HCT116 (cell line): ENCODE measurements around the gene ZCWPW1. TPM values are rescaled to one million over a fixed set of nuclear protein-coding genes. Genes with fewer than 3 reads are reported as not detected.

Experiments
- ATAC-seq: fragments of 200-7000 bp; cut with Tn5 transposase; 2 replicates; pipeline ENCODE4 v1.9.1; 2020; ENCODE audit warnings: mild to moderate bottlenecking, moderate library complexity
- BruUV-seq: library from RNA; stranded (reverse); fragments of 400-500 nt; replicated peaks from 2 replicates; lab custom pipeline; 2021; lab: Mats Ljungman, UMichigan
- CTCF ChIA-PET: fragments of 300-600 bp; sonication (Branson Sonifier 250); formaldehyde crosslinking; loops from one replicate; lab custom pipeline; 2021; ENCODE audit warnings: antibody characterized with exemption; lab: Charles Lee
- POLR2A ChIA-PET: fragments of 300-600, 350-600 bp; sonication (Branson Sonifier 250); formaldehyde crosslinking; loops from one replicate; lab custom pipeline; 2021; ENCODE audit warnings: antibody characterized with exemption; lab: Charles Lee
- RAD21 ChIA-PET, 2 experiments: fragments of 300-600 bp; sonication (Branson Sonifier 250); formaldehyde crosslinking; loops; one replicate each; lab custom pipeline; 2023; ENCODE audit warnings: low total read pairs in 2 of 2; ENCODE audit not compliant: uncharacterized antibody in 2 of 2, unreplicated experiment in 2 of 2, low non-redundant PET in 1 of 2; lab: Charles Lee
- DNase-seq: peaks from one replicate; pipeline ENCODE4 v3.0.0-alpha.2; 2010; ENCODE audit warnings: low read depth, low spot score
- H2AFZ ChIP-seq: fragments of 200-600 bp; shearing (Covaris generic), sonication (generic); 2 replicates; pipeline ENCODE4 v1.6.1; 2017; ENCODE audit warnings: low read depth, mixed run types, mixed read lengths, antibody characterized with exemption, low read length; ENCODE audit not compliant: poor library complexity, severe bottlenecking
- H3K27ac ChIP-seq: 2 replicates; pipeline ENCODE4 v1.5.1; 2012; ENCODE audit warnings: low read depth, low read length
- H3K27me3 ChIP-seq: fragments of 200-600 bp; sonication (generic); 2 replicates; pipeline ENCODE4 v1.6.1; 2016; ENCODE audit warnings: mixed run types, low read length, mixed read lengths; ENCODE audit not compliant: insufficient read depth
- H3K36me3 ChIP-seq, 2 experiments: fragments of 200-500 bp in 1 of 2; fragments of 200-600 bp in 1 of 2; sonication (Bioruptor generic) in 1 of 2; sonication (generic) in 1 of 2; 2 replicates each; pipeline versions ENCODE4 v1.5.1 to v1.6.1; 2014 to 2016; ENCODE audit warnings: low read length in 2 of 2, inconsistent platforms in 1 of 2, mixed read lengths in 1 of 2, mixed run types in 1 of 2; ENCODE audit not compliant: insufficient read depth in 2 of 2, control insufficient read depth in 1 of 2
- H3K4me1 ChIP-seq, 2 experiments: fragments of 200-600 bp in 1 of 2; sonication (generic) in 1 of 2; 2 replicates each; pipeline versions ENCODE4 v1.5.1 to v1.6.1; 2012 to 2017; ENCODE audit warnings: low read length in 2 of 2, inconsistent platforms in 1 of 2, mild to moderate bottlenecking in 1 of 2, mixed read lengths in 1 of 2, mixed run types in 1 of 2, moderate library complexity in 1 of 2; ENCODE audit not compliant: insufficient read depth in 2 of 2, control insufficient read depth in 1 of 2
- H3K4me2 ChIP-seq: fragments of 200-600 bp; sonication (generic); 2 replicates; pipeline ENCODE4 v1.6.1; 2017; ENCODE audit warnings: mixed run types, low read length, mixed read lengths
- H3K4me3 ChIP-seq, 2 experiments: fragments of 200-600 bp in 1 of 2; sonication (generic) in 1 of 2; replicated peaks in 1 of 2; 2 replicates each; pipeline ENCODE4 v1.5.1; 2011 to 2016; ENCODE audit warnings: low read length in 2 of 2, control low read depth in 1 of 2, low read depth in 1 of 2, mild to moderate bottlenecking in 1 of 2, mixed read lengths in 1 of 2, mixed run types in 1 of 2
- H3K79me2 ChIP-seq: fragments of 200-600 bp; sonication (generic); 2 replicates; pipeline ENCODE4 v1.6.1; 2017; ENCODE audit warnings: mild to moderate bottlenecking, mixed run types, low read length, moderate library complexity, mixed read lengths; ENCODE audit not compliant: insufficient read depth
- H3K9ac ChIP-seq: fragments of 200-600 bp; sonication (generic); 2 replicates; pipeline ENCODE4 v1.6.1; 2016; ENCODE audit warnings: low read length, mixed read lengths
- H3K9me2 ChIP-seq: fragments of 200-600 bp; sonication (generic), shearing (Covaris generic); 2 replicates; pipeline ENCODE4 v1.6.1; 2017; ENCODE audit warnings: mixed run types, mild to moderate bottlenecking, moderate library complexity; ENCODE audit not compliant: insufficient read depth
- H3K9me3 ChIP-seq, 2 experiments: fragments of 200-500 bp in 1 of 2; fragments of 200-600 bp in 1 of 2; sonication (Bioruptor generic) in 1 of 2; sonication (generic) in 1 of 2; 2 replicates each; pipeline ENCODE4 v1.6.1; 2014 to 2017; ENCODE audit warnings: low read length in 2 of 2, mixed read lengths in 2 of 2, inconsistent platforms in 1 of 2, low read depth in 1 of 2, mild to moderate bottlenecking in 1 of 2, mixed run types in 1 of 2, moderate library complexity in 1 of 2; ENCODE audit not compliant: control insufficient read depth in 1 of 2, insufficient read depth in 1 of 2
- H4K20me1 ChIP-seq: fragments of 200-600 bp; sonication (generic), shearing (Covaris generic); 2 replicates; pipeline ENCODE4 v1.6.1; 2017; ENCODE audit warnings: mixed run types, mild to moderate bottlenecking, moderate library complexity; ENCODE audit not compliant: insufficient read depth
- CBX3 ChIP-seq: IDR thresholded peaks from 2 replicates; pipeline ENCODE4 v1.6.1; 2012; ENCODE audit warnings: low read depth
- CEBPB ChIP-seq: IDR thresholded peaks from 2 replicates; pipeline ENCODE4 v1.6.1; 2012; ENCODE audit warnings: low read depth
- JUND ChIP-seq: IDR thresholded peaks from 2 replicates; pipeline ENCODE4 v1.6.1; 2012
- MAX ChIP-seq: IDR thresholded peaks from 2 replicates; pipeline ENCODE4 v1.6.1; 2012
- POLR2AphosphoS5 ChIP-seq: IDR thresholded peaks from 2 replicates; pipeline ENCODE4 v1.6.1; 2011; ENCODE audit warnings: mild to moderate bottlenecking, low read depth, low read length, moderate library complexity
- ZFX ChIP-seq: fragments of 450-650 bp; IDR thresholded peaks from 2 replicates; pipeline ENCODE4 v1.6.1; 2017
- ZNF274 ChIP-seq: fragments of 200-500 bp; sonication (Bioruptor generic); IDR thresholded peaks from 2 replicates; pipeline ENCODE4 v1.6.1; 2014; ENCODE audit warnings: mild to moderate bottlenecking, low read depth, low read length, inconsistent platforms
- intact Hi-C: fragments of 100-400 bp; cut with micrococcal nuclease; formaldehyde crosslinking; loops from 2 replicates; pipeline ENCODE4 v1.10.0; 2022
- total RNA-seq: library from RNA; stranded (reverse); gene quantifications from one replicate; pipeline ENCODE4 v1.2.1, GENCODE V29; 2021; ENCODE audit not compliant: unreplicated experiment
- TF ChIP-seq, protein P1 (sequence below), 3 experiments: fragments of 200-600 bp in 1 of 3; sonication (generic) in 1 of 3; IDR thresholded peaks in 2 of 3; conservative IDR thresholded peaks in 1 of 3; 2 replicates each; pipeline ENCODE4 v1.5.1; 2012 to 2017; ENCODE audit warnings: low read depth in 2 of 3, low read length in 2 of 3, antibody characterized with exemption in 1 of 3, borderline replicate concordance in 1 of 3, control low read depth in 1 of 3, mild to moderate bottlenecking in 1 of 3, mixed read lengths in 1 of 3, mixed run types in 1 of 3, moderate library complexity in 1 of 3; ENCODE audit not compliant: insufficient read depth in 1 of 3
- TF ChIP-seq, protein P2 (sequence below): IDR thresholded peaks from 2 replicates; pipeline ENCODE4 v1.6.1; 2011; ENCODE audit warnings: mild to moderate bottlenecking, low read length, moderate library complexity; ENCODE audit not compliant: insufficient replicate concordance; ENCODE audit errors: extremely low read depth

The ZCWPW1 gene
- total RNA-seq, 1 experiment from 2014 or later, result 1.5 TPM

DNA sequence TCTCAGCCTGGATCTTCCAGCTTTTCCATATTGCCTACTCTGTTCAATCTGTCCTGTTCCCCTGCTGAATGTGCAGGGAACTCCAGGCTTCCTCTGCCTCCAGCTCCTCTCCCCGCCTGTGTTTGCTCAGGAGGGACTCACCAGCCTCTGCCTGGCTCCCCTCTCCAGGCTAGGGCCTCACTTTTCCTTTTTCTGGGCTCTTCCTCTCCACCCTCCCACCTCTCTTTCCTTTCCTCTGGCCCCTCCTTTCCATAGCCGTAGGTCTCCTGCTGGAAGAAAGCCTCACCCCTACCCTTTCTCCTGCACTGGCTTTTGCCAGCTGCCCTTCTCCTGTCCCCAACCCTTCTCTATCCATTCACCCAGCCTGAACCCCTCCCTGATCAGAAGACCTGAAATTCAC, 30.3 kb downstream of the ZCWPW1 start:
- Histone ChIP-seq H3K9me2 (no peaks in the 10 kb centered on the region), H3K9ac (no peak overlapping the region), H3K27ac (no peak overlapping the region), H3K36me3 (no peaks in the 10 kb centered on the region), H4K20me1 (no peaks in the 10 kb centered on the region), H2AFZ (no peak overlapping the region), H3K4me1 (no peaks in the 10 kb centered on the region), H3K79me2 (no peaks in the 10 kb centered on the region), H3K4me2 (no peak overlapping the region), H3K27me3 (no peaks in the 10 kb centered on the region), H3K4me3 (no peak overlapping the region), H3K9me3 (no peaks in the 10 kb centered on the region)
- ChIA-PET CTCF (interaction anchor here (1.6 kb wide), 1 partner anchor 9 kb away, joined by 3 read pairs; no protein-coding TSS in a partner anchor), POLR2A (no interaction called here), RAD21 (no interaction called here)
- ATAC-seq, result no peak
- BruUV-seq, result no TSS peak
- TF ChIP-seq, protein P1, sequence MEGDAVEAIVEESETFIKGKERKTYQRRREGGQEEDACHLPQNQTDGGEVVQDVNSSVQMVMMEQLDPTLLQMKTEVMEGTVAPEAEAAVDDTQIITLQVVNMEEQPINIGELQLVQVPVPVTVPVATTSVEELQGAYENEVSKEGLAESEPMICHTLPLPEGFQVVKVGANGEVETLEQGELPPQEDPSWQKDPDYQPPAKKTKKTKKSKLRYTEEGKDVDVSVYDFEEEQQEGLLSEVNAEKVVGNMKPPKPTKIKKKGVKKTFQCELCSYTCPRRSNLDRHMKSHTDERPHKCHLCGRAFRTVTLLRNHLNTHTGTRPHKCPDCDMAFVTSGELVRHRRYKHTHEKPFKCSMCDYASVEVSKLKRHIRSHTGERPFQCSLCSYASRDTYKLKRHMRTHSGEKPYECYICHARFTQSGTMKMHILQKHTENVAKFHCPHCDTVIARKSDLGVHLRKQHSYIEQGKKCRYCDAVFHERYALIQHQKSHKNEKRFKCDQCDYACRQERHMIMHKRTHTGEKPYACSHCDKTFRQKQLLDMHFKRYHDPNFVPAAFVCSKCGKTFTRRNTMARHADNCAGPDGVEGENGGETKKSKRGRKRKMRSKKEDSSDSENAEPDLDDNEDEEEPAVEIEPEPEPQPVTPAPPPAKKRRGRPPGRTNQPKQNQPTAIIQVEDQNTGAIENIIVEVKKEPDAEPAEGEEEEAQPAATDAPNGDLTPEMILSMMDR (IDR thresholded peaks at IDR 0.05 in 2 of 3, conservative IDR thresholded peaks at IDR 0.05 in 1 of 3; ENCODE audit: borderline replicate concordance in 1 of 3, insufficient read depth in 1 of 3, low read depth in 2 of 3, low read length in 2 of 3), result no peak
- TF ChIP-seq CBX3 (no peak), ZNF274 (no peak), JUND (no peak), CEBPB (no peak), MAX (no peak), ZFX (no peak), POLR2AphosphoS5 (no peak)
- TF ChIP-seq, protein P2, sequence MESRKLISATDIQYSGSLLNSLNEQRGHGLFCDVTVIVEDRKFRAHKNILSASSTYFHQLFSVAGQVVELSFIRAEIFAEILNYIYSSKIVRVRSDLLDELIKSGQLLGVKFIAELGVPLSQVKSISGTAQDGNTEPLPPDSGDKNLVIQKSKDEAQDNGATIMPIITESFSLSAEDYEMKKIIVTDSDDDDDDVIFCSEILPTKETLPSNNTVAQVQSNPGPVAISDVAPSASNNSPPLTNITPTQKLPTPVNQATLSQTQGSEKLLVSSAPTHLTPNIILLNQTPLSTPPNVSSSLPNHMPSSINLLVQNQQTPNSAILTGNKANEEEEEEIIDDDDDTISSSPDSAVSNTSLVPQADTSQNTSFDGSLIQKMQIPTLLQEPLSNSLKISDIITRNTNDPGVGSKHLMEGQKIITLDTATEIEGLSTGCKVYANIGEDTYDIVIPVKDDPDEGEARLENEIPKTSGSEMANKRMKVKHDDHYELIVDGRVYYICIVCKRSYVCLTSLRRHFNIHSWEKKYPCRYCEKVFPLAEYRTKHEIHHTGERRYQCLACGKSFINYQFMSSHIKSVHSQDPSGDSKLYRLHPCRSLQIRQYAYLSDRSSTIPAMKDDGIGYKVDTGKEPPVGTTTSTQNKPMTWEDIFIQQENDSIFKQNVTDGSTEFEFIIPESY, result no peak
- intact Hi-C loops, result no loop called here
- DNase-seq, result no peak
